NCI-H1048 (cell line): ENCODE measurements around the gene C6orf52.
"Not testable (repeated sequence)": the region's sequence is repeated elsewhere in the genome, so short reads cannot be mapped to it uniquely, and the experiment has no call there.

Experiments used
- DNase-seq: peaks from one replicate; lab custom pipeline; 2025; lab: John Stamatoyannopoulos, UW

Gene C6orf52

GRCh38 chr6:10694302-10695085 is at the start of gene C6orf52, which contains the start of gene PAK1IP1:
TSS of gene C6orf52 (minus strand) at chr6:10694616. CDS start at chr6:10687550, 7,066 bp downstream.
TSS of gene PAK1IP1 (plus strand) at chr6:10694972. CDS start at chr6:10694986, 14 bp downstream.
- peak; percentile 82 for DNase-seq

- no peak for DNase-seq
These were observed 49.1 kb upstream of the C6orf52 start for GRCh38 chr6:10743515-10743914.

GRCh38 chr6:10742251-10742650 is 47.8 kb upstream of the C6orf52 start:
- no peak for DNase-seq

GRCh38 chr6:10741643-10742042 is 47.2 kb upstream of the C6orf52 start:
- not testable (repeated sequence) for DNase-seq

- no peak for DNase-seq
These were observed 45.6 kb upstream of the C6orf52 start for GRCh38 chr6:10740061-10740460.

- DNase-seq = no peak
These were observed 42.3 kb upstream of the C6orf52 start for GRCh38 chr6:10736731-10737130.

GRCh38 chr6:10733863-10734262 is 39.4 kb upstream of the C6orf52 start:
- DNase-seq = no peak

GRCh38 chr6:10733151-10733715 is 38.8 kb upstream of the C6orf52 start:
- DNase-seq = no peak

GRCh38 chr6:10730254-10730653 is 35.8 kb upstream of the C6orf52 start:
- no peak for DNase-seq

- no peak for DNase-seq
These were observed 31.3 kb upstream of the C6orf52 start for GRCh38 chr6:10725716-10726115.

- DNase-seq = no peak
These were observed 30.6 kb upstream of the C6orf52 start for GRCh38 chr6:10725044-10725443.

GRCh38 chr6:10723567-10723881 is 29.1 kb upstream of the C6orf52 start:
- no peak for DNase-seq

- DNase-seq = peak; percentile 90
These were observed 28.6 kb upstream of the C6orf52 start, which contains the start of gene TMEM14C for GRCh38 chr6:10722820-10723566. TSS of gene TMEM14C (plus strand) at chr6:10723070. CDS start at chr6:10724614, 1,544 bp downstream.

GRCh38 chr6:10722570-10722819 is 28.1 kb upstream of the C6orf52 start:
- no peak for DNase-seq

GRCh38 chr6:10721850-10722569 is 27.6 kb upstream of the C6orf52 start:
- DNase-seq = no peak

- not testable (repeated sequence) for DNase-seq
These were observed 26.8 kb upstream of the C6orf52 start for GRCh38 chr6:10720960-10721849.

GRCh38 chr6:10720265-10720959 is 26.0 kb upstream of the C6orf52 start:
- DNase-seq = no peak

- no peak for DNase-seq
These were observed 25.5 kb upstream of the C6orf52 start for GRCh38 chr6:10719964-10720264.

GRCh38 chr6:10719296-10719963 is 25.0 kb upstream of the C6orf52 start:
- DNase-seq = no peak

- DNase-seq = no peak
These were observed 19.5 kb upstream of the C6orf52 start for GRCh38 chr6:10713962-10714361.
